Suppressor macrophage (primary cell): Measurements from ENCODE around the gene ZBTB7A.

Experiments
- DNase-seq, 4 experiments: peaks; one replicate each; pipeline ENCODE4 v3.0.0-alpha.2; 2020 to 2022
- total RNA-seq, 17 experiments: gene quantifications; one replicate each; lab custom pipeline; 2026; ENCODE audit warnings: mixed read lengths in 6 of 17, inconsistent platforms in 3 of 17; lab: John Stamatoyannopoulos, UW

ZBTB7A gene
- total RNA-seq: 11.2 to 72.0 (median 26.6) reads per million in 17 experiments

DNA sequence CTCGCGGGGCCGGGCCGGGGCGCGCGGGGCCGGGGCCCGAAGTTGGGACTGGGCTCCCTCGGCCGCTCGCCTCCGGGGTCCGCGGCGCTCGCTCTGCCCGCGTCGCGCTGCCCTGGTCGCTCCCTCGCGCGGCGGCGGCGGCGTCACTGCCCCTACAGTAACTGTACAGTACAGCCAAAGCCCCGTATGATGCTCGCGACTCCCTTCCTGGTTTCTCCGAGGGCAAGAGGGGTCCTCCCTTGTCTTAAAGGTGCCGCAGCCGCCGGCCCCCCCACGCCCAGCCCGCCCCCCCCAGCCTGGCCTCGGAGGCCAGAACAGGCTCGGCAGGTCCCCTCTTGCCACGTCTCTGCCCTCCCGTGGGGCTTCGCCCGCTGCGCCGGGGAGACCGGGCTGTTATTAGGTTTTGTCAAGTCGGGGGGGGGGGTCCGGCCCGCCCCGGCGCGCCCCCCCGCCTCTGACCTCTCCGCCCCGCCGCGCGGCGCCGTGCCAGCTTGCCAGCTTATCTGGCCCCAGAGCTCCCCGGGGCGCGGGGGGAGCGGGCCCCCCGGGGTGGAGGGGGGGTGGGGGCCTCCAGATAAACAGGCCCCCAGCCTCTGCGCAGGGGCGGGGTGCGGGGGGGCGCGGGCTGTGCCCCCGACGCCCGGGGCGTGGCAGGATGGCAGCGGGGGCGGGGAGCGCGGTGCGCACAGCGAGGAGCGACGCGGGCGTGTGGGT is at the start of gene ZBTB7A:
TSS of gene ZBTB7A (minus strand) at position 218 of the 714 bp plus-strand sequence. CDS start 11,667 bp downstream, outside the sequence.
- DNase-seq: peak; percentile 77 to 92 (median 86)

DNA sequence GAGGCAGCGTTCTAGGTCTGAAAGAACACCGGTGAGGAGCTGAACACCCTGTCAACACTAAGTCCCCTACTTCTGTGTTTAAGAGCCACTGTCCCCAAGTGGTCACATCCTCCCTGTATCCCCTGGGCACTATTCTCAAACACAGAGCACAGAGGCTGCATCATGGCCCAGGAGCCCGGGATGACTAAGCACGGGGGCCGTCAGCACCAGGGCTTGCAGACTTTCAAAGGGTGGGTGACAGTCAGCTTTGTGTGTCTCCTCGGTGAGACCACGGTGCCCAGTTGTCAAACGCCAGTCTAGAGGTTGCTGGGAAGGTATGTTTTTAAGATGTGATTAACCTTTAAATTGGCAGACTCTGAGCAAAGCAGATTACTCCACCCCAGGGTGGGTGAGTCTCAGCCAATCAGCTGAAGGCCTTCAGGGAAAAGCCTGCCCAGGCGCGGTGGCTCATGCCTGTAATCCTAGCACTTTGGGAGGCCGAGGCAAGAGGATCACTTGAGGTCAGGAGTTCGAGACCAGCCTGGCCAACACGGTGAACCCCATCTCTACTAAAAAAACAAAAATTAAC is 49.2 kb upstream of the ZBTB7A start:
- no peak for DNase-seq

DNA sequence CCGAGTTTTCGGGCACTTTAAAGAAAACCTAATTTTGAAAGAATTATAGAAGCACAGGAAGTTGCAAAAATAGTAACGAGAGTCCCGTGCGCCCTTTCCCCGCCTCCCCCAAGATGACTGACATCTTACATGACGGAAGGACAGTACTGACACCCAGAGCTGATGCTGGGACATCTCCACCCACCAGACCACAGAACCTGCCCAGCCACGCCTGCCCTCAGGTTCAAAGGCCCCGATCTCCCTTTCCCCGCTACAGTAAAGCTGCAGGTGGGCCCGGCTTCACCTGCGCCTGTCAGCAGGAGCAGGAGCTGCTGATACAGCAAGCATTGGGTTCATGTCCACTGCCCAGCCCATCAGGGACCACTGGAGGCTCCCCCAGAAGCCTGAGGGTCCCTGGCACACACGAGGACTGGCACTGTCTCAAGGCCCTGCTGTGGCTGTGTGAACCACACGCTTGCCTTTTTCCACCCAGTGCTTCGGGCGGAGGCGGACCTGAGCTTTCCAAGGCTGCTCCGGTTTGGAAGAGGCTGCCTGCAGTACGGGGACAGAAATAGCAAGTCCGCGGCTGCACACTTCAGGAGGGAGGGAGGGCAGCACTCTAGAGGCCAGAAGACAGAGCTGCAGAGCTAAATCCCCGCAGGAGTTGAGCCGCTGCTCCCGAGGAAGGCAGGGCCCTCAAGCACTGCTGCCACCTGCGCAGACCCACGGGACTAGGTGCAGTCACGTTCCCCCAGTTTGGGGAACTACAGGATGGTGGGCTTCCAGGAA is 48.5 kb upstream of the ZBTB7A start:
- DNase-seq: peak; percentile 44 to 78 (median 68)

DNA sequence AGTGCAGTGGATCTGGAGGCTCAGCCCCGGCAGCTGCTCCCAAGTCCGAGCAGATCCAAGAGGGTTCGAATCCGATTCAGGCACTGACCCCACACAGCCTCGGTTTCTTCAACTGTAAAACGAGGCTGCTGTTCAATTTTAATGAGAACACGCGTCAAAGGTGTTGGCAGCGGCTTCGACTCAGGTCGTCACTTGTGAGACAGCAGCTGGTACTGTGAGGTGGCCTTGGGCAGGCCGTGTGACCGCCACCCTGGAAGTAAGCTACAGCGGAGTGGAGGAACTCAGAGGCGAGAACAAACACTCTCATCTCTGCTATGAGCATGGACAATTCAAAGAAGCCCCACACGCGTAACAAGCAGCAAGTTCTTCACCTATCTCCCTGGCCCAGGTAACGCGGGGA is 47.5 kb upstream of the ZBTB7A start:
- DNase-seq: no peak

DNA sequence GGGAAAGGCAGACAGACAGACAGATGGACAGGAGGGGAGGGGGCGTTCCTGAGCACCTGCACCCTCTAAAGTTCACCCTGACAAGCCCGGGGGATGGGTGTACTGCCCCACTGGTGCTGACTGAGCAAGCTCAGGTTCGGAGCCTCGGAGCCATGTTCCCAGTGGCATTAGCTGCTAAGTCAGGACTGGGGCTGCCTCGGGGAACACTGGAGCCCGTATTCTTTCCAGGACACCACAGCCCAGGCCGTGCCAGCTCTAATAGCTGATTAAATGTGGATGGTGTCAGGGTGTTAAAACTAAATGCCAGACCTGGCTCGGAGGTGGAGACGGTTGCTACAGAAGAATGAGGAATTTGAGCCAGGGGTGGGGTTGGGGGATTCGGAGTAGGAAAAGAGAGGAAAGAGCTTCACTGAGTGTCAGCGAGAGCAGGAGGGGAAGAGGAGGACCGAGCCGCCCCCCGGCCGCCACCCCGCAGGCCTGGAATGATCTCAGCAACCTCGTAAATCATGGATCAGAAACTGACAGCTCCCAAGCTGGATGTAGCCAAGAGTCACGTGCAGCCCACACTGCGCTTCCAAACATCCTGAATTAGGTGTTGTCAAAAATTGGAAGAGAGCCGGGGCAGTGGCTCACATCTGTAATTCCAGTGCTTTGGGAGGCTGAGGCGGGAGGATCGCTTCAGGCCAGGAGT is 46.8 kb upstream of the ZBTB7A start:
- no peak for DNase-seq

DNA sequence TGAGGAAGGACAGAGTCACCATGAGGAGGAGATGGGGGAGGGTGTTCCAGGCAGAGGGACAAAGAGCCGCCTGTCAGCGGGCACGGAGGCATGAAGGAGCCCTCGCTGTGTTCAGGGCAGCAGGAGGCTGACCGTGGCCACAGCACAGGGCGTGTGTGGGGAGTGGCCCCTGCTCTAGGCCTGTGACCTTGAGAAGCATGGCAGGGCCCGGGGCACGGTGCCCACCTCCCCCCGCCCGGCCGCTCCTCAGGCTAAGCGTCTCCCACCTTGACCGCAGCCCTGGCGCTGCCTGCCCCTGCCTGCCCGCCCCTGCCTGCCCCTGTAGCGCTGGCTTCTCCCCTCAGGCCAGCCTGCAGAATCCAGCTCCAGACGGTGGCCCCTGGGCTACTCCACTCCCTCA is 45.7 kb upstream of the ZBTB7A start:
- DNase-seq: no peak

DNA sequence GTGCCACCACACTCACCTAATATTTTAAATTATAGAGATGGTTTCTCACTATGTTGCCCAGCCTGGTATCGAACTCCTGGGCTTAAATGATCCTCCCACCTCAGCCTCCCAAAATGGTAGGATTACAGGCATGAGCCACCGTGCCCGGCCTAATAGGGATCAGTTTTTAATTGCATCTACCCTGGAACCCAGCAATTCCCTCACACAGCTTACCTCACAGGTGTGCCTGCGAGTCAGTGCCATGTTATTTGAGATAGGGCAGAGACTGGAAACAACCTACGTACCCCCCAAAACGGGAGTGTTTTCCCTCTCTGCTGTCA is 42.9 kb upstream of the ZBTB7A start:
- DNase-seq: no peak

DNA sequence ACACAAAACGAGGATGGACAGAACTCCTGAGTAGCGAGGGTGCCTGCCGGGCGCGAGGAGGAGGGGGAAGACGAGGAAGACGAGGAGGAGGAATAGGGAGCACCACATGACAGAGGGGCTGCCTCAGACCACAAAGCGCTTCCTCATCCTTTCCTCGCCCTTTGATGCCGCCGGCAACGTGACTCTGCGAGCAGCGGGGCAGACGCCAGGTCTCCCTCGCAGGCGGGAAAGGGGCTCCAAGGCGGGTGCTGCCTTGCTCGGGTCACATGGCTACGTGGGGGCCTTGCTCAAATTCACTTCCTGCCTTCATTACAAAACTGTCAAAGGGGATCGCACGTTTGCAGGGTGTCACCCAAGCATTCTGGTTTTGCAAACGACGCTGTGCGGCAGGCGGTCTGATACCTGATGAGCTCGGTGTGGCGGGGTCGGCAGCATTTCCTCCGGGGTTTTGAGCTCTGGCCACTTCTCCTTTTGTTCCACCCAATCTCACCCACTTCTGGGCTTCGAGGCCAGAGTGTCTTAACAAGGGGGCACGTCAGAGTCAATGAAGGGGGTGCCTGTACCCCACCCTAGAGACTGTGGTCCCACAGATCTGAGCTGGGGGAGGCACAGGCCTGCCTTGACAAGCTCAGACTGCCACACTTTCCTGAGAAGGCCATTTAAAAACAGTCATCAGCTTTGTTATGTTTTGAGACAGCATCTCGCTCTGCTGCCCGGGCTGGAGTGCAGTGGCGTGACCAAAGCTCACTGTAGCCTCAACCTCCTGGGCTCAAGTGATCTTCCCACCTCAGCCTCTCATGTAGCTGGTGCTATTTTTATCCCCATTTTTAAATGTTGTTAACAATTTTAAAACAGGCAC is 42.3 kb upstream of the ZBTB7A start:
- DNase-seq: peak; percentile 26 to 66 (median 50)

DNA sequence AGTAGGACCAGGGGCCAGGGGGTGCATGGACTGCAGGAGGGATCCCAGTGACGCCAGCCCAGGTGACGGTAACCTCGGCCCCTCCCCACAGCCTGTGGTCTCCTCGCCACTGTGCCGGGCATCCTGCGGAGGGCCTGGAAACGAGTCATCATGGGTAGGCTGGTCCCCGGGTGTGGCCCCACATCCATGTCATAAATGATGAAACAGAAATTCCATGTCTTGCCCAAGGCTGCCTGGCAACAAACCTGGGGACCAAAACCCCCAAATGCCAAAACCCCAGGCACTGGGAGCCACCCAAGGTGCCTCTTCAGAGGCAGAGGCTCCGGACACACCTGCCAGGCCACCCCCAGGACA is 36.4 kb upstream of the ZBTB7A start:
- DNase-seq: no peak

DNA sequence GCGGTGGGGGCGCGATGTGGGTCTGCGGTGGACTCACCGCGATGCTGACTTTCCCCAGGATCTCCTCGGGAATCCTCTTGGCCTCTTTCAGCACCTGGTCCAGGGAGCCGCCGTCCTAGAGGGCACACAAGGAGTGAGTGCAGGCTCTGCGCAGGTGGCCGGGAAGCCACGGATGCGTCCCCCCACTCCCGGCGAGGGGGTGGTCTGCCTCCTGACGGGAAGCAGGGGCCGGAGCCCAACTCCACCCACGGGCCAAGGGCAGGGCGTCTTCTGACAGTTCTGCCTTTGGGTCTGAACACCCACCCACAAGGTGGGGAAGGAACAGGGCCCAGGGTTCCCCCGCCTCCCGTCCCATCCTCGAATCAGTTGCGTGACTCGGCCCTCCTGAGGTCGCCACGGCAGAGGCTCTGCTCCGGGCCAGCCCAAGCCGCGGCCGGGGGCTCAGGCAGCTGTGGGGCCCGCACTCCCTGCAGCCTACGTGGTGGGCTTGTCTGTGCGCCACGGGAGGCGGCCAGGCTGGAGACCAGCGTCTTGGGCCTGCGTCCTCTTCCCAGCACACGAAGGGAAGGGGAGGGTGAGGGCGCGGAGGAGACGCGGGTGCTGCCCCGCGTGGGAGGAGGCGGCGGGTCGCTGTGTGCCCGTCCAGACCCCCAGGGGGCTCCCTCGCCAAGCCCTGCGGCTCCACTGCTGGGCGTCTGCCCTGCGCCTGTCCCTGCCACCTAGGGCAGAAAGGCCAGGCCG is 35.8 kb upstream of the ZBTB7A start:
- no peak for DNase-seq

DNA sequence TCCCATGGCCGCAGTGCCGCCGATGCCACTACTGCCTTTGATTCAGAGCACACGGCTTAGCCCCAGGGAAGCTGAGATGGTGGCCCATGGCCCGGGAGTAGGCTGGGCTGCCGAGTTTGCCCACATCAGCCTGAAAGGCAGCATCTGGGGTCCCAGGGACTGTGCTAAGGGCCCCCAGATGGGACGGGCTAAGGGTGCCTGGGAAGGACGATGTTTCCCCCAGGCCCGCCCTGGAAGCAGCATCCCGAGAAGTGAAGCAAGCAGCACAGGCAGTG is 34.7 kb upstream of the ZBTB7A start:
- DNase-seq: no peak

DNA sequence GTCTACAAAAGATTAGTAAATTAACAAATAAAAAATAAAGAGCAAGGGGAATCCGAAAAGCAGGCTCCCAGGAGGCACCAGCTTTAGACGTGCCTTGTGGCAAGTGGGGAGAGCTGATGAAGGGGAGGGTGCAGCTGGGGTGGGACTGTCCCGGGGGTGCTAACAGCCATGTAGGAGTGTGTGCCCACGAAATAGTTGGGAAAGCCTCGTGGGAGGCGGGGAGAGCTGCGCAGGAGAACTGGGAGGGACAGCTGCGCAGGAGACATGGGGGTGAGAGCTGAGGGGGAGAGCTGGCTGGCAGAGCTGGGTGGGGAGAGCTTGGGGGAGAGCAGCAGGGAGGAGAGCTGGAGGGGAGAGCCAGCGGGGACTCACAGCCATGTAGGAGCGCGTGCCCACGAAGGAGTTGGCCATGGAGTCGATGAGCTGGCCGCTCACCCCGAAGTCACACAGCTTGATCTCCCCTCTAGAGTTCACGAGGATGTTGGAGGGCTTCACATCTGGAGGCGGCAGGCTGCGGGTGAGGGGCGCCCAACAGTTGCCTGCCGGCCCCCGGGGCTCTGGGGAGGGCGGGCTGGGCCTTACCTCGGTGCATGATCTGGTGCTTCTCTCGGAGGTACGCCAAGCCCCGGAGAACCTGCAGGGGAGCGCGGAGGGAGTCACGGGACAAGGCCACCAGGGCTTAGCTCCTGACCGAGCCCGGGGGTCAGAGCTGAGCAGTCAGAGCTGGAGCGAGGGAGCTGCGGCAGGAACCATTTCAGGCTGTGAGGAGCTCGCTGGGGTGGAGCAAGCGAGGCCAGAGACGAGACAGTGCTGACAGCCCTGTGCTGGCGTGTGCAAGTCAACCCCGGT is 34.2 kb upstream of the ZBTB7A start:
- DNase-seq: no peak

DNA sequence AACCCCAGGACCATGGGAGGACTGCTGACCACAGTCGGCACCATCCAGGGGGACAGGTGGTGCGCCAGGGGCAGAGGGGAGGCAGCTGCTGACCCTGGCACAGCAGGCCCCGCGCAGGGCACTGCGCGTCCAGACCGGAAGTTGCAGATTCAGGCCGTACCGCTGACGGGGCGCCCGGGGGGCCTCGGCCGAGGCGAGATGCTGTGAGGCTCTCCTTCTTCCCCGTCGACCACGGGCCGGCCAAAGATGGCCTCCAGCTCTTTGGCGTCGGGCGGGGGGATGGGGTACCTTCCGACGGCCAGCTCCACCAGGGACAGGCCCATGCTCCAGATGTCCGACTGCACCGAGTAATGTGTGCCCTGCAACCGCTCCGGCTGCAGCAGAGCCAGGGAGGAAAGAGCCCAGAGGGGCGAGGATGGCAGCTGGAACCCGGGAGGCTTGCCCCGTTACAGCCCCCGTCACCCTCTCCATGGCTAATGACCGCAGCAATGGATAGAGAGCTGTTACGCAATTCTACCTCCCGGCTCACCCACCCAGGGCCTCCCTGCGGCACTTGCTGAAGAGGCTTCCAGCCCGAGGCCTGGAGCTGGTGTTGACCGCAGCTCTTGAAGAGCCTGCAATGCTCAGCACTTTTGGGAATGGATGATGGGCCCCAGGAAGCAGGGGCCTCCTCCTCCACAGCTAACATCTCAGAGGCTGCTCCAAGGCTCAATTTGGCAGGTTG is 32.5 kb upstream of the ZBTB7A start:
- DNase-seq: no peak

DNA sequence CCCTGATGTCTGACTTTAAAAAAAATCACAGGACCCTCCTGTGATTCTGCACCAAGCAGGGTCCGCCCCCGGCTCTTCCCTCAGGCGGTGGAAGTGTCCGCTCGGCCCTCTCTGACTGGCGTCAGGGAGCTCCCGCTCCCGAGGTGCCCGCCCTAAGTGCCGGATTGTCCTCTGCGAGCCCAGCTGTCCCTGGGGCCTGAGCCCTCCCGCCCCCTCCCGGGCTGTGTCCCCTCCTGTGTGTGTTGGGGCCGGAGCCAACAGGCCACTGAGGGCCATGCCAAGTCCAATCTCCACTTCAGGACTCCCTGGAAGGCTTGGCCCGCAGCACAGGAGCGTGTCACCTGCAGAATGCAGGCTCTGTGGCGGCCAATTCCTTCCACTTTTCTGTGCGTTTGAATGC is 31.8 kb upstream of the ZBTB7A start:
- DNase-seq: no peak

DNA sequence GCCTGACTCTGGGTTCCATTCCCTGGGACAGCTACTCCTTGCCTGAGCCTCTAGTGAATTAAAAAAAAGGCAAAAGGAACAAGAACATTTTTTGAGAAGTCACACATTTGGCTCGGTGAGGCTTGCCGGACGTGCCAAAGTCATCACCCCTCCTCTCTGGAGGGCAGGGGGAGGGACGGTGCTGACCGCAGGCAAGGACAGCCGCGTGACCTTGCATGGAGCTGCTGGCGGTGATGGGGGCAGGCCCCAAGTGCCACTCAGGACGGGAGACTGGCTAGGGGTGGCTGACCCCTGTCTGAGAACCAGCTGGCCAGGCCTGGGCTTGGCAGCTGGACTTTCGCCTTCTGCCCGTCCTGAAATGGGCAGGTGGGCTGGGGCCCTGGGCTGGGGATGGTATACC is 30.8 kb upstream of the ZBTB7A start:
- no peak for DNase-seq

DNA sequence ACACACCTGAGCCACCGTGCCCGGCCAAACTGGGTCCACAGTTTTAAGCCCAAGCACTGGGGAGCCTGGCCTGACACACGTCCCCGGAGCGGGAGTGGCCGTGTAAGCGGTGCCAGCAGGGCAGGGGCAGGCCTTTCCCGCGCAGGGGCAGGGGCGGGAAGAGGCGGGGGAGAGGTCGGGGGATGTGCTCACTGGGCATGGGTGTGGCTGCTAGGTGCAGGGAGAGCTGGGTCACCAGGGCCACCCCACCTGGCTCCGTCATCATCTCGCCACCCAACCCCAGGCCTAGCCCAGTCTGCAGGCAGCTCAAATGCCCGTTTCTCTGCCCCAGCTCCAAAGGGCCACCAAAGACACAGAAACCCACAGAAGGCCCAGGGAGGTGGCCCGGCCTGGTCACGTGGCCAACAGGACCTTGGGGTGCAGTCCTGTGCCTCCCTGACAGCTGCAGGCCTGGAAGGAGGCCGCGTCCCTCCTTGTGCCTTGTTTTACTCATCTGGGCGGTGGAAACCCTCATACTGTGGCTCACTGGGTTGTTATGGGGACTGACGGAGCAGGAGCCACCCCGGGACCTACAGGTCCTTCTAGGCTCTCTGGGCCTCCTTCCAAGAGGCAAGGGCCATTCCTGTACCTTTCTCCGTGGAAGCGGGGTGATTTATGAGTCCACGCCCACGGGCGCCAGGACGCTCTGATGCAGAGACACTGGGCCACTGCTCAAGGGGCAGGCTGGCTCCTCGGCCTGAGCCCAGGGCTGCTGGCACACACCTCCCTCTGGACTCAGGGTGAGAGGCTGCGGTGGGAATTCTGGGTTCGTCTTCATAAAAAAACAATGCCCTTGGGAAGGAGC is 29.6 kb upstream of the ZBTB7A start:
- DNase-seq: no peak

DNA sequence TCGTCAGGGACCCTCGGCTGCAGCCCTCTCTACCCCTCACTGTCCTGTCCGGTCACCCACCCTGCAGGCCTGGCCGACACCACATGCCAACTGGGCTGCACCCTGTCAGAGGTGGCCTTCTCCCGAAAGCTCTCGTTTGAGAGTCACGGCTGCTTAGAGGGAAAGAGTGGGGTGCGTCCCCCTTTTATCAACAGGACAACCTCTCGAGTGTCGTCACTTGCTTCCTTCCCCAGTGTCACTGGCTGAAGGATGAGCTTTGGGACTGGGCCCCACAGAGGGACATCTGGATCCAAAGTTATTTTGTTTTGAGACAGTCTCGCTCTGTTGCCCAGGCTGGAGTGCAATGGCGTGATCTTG is 28.8 kb upstream of the ZBTB7A start:
- DNase-seq: no peak

DNA sequence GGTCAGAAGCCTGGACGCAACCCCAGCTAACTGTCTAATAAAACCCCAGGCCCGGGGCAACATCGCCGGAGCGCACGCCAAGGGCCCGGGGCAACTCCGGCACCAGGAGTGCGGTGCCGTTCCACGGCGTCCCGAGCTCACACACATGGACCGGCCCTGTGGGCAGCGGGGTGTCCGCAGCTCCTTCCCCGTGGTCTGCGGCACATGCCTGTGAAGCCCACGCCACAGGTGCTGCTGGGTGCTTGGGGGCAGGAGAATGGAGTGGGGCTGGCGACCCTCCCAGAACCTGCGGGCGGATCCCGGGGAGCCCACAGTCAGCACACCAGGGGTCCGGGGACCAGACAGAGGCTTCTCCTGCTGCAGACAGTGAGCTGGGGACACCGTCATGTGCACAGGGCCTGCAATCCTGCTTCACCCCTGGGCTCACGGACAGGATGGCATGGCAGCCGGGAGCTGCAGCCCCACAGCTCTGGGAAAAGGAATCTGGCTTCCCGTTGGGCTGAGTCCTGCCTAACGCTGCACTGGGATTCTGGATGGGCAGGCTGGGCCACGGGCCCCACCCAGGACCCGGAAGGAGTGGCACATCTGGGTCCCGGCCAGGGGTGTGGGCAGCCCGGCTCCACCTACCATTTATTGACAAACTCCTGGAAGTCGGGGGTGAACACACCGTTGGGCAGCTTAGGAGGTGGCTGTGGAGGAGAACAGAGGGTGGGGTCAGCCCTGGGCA is 28.2 kb upstream of the ZBTB7A start:
- no peak for DNase-seq

DNA sequence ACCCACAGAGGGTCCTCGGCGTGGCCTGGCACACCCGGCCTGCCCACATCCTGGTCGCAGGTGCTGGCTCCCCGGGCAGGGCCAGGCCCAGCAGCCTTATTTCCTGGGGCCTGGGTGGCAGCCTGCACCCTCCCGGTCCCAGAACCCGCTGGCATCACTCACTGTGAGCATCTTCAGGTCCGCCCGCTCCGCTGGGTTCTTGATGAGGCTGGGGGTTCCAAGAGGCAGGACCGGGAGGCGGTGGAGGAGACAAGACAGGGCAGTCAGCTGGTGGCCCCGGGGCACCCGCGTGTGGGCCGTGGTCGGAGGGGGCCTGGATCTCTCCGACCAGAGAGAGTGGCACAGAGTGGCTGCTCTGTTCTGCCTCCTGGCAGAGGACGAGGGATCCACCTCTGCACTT is 27.6 kb upstream of the ZBTB7A start:
- no peak for DNase-seq
